Bronchial epithelial cell (primary cell): ENCODE measurements around the gene EPHB6. TPM values are rescaled to one million over a fixed set of nuclear protein-coding genes. Genes with fewer than 3 reads are reported as not detected.

Experiments
- DNase-seq: peaks from one replicate; pipeline ENCODE4 v3.0.0-alpha.2; 2010; ENCODE audit warnings: low read depth
- FAIRE-seq: peaks from 2 replicates; lab custom pipeline; 2011; peaks lifted over from hg19 to GRCh38; lab: Jason Lieb, UNC
- H3K27me3 ChIP-seq: 2 replicates; pipeline ENCODE4 v1.5.1; 2011; ENCODE audit warnings: low read length; ENCODE audit not compliant: control insufficient read depth, insufficient read depth
- H3K36me3 ChIP-seq: 2 replicates; pipeline ENCODE4 v1.5.1; 2011; ENCODE audit warnings: low read length; ENCODE audit not compliant: control insufficient read depth, insufficient read depth
- H3K4me3 ChIP-seq: 2 replicates; pipeline ENCODE4 v1.5.1; 2011; ENCODE audit warnings: mild to moderate bottlenecking, low read depth, low read length, control low read depth
- CTCF ChIP-seq: IDR thresholded peaks from 2 replicates; pipeline ENCODE4 v1.5.1; 2011; ENCODE audit warnings: mild to moderate bottlenecking, moderate library complexity, low read length, control low read depth, inconsistent platforms; ENCODE audit not compliant: insufficient read depth, severe bottlenecking
- total RNA-seq: library from RNA; depleted of rRNA; stranded (reverse); fragments of >200 nt; gene quantifications from 2 replicates; pipeline ENCODE4 v1.2.1, GENCODE V29; 2014

EPHB6 gene
- total RNA-seq, 1 donor from 2014 or later = under 0.01 TPM

- Histone ChIP-seq H3K27me3 (no peaks in the 10 kb centered on the region), H3K36me3 (no peaks in the 10 kb centered on the region), H3K4me3 (no peak overlapping the region)
- DNase-seq = no peak
- no peak for FAIRE-seq
- TF ChIP-seq CTCF = no peak
Measured at GRCh38 chr7:142906643-142907042, 51.8 kb downstream of the EPHB6 start.

- no peaks in the 10 kb centered on the region for H3K36me3 ChIP-seq
- DNase-seq = no peak
Measured at GRCh38 chr7:142908290-142908689, 53.4 kb downstream of the EPHB6 start.

GRCh38 chr7:142908921-142909890 lies 54.3 kb downstream of the EPHB6 start:
- FAIRE-seq (no peak), DNase-seq (peak; percentile 67)
- Histone ChIP-seq H3K27me3 (no peaks in the 10 kb centered on the region), H3K36me3 (no peaks in the 10 kb centered on the region), H3K4me3 (no peak overlapping the region)
- peak; percentile 49 for TF ChIP-seq CTCF

More at GRCh38 chr7:142908290-142908689, 53.4 kb downstream of the EPHB6 start:
- Histone ChIP-seq H3K4me3 (no peak overlapping the region), H3K27me3 (no peaks in the 10 kb centered on the region)
- TF ChIP-seq CTCF = no peak
- no peak for FAIRE-seq

GRCh38 chr7:142910031-142910433 lies 55.2 kb downstream of the EPHB6 start:
- TF ChIP-seq CTCF = no peak
- Histone ChIP-seq H3K4me3 (no peak overlapping the region), H3K36me3 (no peaks in the 10 kb centered on the region), H3K27me3 (no peaks in the 10 kb centered on the region)
- peak; percentile 82 for DNase-seq
- no peak for FAIRE-seq

GRCh38 chr7:142910481-142910880 lies 55.6 kb downstream of the EPHB6 start:
- FAIRE-seq = no peak
- TF ChIP-seq CTCF = no peak
- Histone ChIP-seq H3K4me3 (no peak overlapping the region), H3K36me3 (no peaks in the 10 kb centered on the region), H3K27me3 (no peaks in the 10 kb centered on the region)
- no peak for DNase-seq
